Gastroesophageal sphincter (tissue), 4 donors: ENCODE measurements around the gene ZFAND4. TPM values are rescaled to one million over a fixed set of nuclear protein-coding genes. Genes with fewer than 3 reads are reported as not detected.
"Not testable (repeated sequence)": the region's sequence is repeated elsewhere in the genome, so short reads cannot be mapped to it uniquely, and the experiment has no call there.

Experiments used
- ATAC-seq: fragments of 150-250 bp; one replicate; pipeline ENCODE4 v1.9.1; 2016; ENCODE audit warnings: mild to moderate bottlenecking, moderate library complexity
- H3K27ac ChIP-seq, 4 donors: fragments of 200-600 bp; sonication (generic) in 3 of 4; 1 replicate in 3 of 4; 2 replicates in 1 of 4; pipeline ENCODE4 v1.5.1; 2016 to 2019
- H3K27me3 ChIP-seq: fragments of 200-600 bp; sonication (generic); one replicate; pipeline ENCODE4 v1.5.1; 2019
- H3K36me3 ChIP-seq, 2 donors: fragments of 200-600 bp; sonication (generic); one replicate each; pipeline ENCODE4 v1.5.1; 2019; ENCODE audit warnings: control low read depth in 1 of 2
- H3K4me1 ChIP-seq, 3 donors: fragments of 200-600 bp; sonication (generic); 1 replicate in 2 of 3; 2 replicates in 1 of 3; pipeline ENCODE4 v1.5.1; 2016 to 2019; ENCODE audit warnings: control low read depth in 2 of 3
- H3K4me3 ChIP-seq, 2 donors: fragments of 200-600 bp; sonication (generic); one replicate each; pipeline ENCODE4 v1.5.1; 2019; ENCODE audit warnings: mild to moderate bottlenecking in 1 of 2, moderate library complexity in 1 of 2
- H3K9me3 ChIP-seq, 3 donors: fragments of 200-600 bp; sonication (generic); one replicate each; pipeline ENCODE4 v1.5.1; 2017 to 2019; ENCODE audit warnings: control low read depth in 2 of 3
- EP300 ChIP-seq: sonication (generic); formaldehyde crosslinking; IDR thresholded peaks from one replicate; pipeline ENCODE4 v1.6.1; 2017; ENCODE audit warnings: antibody characterized with exemption, mild to moderate bottlenecking
- POLR2A ChIP-seq, 2 donors: fragments of 450-650 bp; IDR thresholded peaks; one replicate each; pipeline ENCODE4 v1.6.1; 2017; ENCODE audit warnings: antibody characterized with exemption in 2 of 2, mild to moderate bottlenecking in 2 of 2, moderate library complexity in 1 of 2
- POLR2AphosphoS5 ChIP-seq: sonication (generic); formaldehyde crosslinking; IDR thresholded peaks from one replicate; pipeline ENCODE4 v1.6.1; 2017; ENCODE audit warnings: antibody characterized with exemption
- WGBS, 2 donors: methylation state at CpG; one replicate each; pipeline ENCODE4 v1.1.5; 2018; ENCODE audit warnings: low coverage in 1 of 2; 5-methylcytosine and 5-hydroxymethylcytosine counted together
- total RNA-seq, 4 donors: library from RNA; depleted of rRNA; stranded (reverse); fragments of >200 nt; gene quantifications; one replicate each; pipeline ENCODE4 v1.1.0, GENCODE V29; 2016
- TF ChIP-seq, protein P1 (sequence below), 4 experiments: fragments of 200-600 bp in 2 of 4; fragments of 450-650 bp in 2 of 4; sonication (generic) in 1 of 4; IDR thresholded peaks; one replicate each; pipeline ENCODE4 v1.5.1; 2017 to 2019; ENCODE audit warnings: antibody characterized with exemption in 4 of 4, mild to moderate bottlenecking in 2 of 4, moderate library complexity in 2 of 4

ZFAND4 gene
- total RNA-seq, 4 donors from 2014 or later = 13.7 to 20.0 (median 16.1) TPM

GRCh38 chr10:45581582-45582385 lies 90.8 kb downstream of the ZFAND4 start:
- H3K36me3 ChIP-seq = no peaks in the 10 kb centered on the region
- H3K9me3 ChIP-seq = no peaks in the 10 kb centered on the region
- 64 to 78% methylated on average over 2 to 3 of the region's 3 CpGs for WGBS, 2 donors
- ATAC-seq = no peak
- no peak overlapping the region for H3K4me3 ChIP-seq
- peaks cover 0 to 20% (median 0%) of the 10 kb centered on the region in 3 donors for H3K4me1 ChIP-seq
- no peaks in the 10 kb centered on the region for H3K27me3 ChIP-seq
- no peak overlapping the region for H3K27ac ChIP-seq
- TF ChIP-seq POLR2AphosphoS5 (no peak), POLR2A (IDR thresholded peaks at IDR 0.05) (no peak), EP300 (no peak)
- TF ChIP-seq, protein P1, sequence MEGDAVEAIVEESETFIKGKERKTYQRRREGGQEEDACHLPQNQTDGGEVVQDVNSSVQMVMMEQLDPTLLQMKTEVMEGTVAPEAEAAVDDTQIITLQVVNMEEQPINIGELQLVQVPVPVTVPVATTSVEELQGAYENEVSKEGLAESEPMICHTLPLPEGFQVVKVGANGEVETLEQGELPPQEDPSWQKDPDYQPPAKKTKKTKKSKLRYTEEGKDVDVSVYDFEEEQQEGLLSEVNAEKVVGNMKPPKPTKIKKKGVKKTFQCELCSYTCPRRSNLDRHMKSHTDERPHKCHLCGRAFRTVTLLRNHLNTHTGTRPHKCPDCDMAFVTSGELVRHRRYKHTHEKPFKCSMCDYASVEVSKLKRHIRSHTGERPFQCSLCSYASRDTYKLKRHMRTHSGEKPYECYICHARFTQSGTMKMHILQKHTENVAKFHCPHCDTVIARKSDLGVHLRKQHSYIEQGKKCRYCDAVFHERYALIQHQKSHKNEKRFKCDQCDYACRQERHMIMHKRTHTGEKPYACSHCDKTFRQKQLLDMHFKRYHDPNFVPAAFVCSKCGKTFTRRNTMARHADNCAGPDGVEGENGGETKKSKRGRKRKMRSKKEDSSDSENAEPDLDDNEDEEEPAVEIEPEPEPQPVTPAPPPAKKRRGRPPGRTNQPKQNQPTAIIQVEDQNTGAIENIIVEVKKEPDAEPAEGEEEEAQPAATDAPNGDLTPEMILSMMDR (IDR thresholded peaks at IDR 0.05) = no peak

- no peak for TF ChIP-seq EP300
- no peak for TF ChIP-seq POLR2A (IDR thresholded peaks at IDR 0.05)
- TF ChIP-seq POLR2AphosphoS5 = no peak
- no peak for ATAC-seq
- no peak overlapping the region for H3K4me3 ChIP-seq
- H3K27me3 ChIP-seq = no peaks in the 10 kb centered on the region
- H3K27ac ChIP-seq = no peak overlapping the region
- no peaks in the 10 kb centered on the region for H3K36me3 ChIP-seq
- H3K9me3 ChIP-seq = no peaks in the 10 kb centered on the region
- H3K4me1 ChIP-seq = peaks cover 0 to 20% (median 0%) of the 10 kb centered on the region in 3 donors
These were observed 91.4 kb downstream of the ZFAND4 start for GRCh38 chr10:45581216-45581549.

DNA sequence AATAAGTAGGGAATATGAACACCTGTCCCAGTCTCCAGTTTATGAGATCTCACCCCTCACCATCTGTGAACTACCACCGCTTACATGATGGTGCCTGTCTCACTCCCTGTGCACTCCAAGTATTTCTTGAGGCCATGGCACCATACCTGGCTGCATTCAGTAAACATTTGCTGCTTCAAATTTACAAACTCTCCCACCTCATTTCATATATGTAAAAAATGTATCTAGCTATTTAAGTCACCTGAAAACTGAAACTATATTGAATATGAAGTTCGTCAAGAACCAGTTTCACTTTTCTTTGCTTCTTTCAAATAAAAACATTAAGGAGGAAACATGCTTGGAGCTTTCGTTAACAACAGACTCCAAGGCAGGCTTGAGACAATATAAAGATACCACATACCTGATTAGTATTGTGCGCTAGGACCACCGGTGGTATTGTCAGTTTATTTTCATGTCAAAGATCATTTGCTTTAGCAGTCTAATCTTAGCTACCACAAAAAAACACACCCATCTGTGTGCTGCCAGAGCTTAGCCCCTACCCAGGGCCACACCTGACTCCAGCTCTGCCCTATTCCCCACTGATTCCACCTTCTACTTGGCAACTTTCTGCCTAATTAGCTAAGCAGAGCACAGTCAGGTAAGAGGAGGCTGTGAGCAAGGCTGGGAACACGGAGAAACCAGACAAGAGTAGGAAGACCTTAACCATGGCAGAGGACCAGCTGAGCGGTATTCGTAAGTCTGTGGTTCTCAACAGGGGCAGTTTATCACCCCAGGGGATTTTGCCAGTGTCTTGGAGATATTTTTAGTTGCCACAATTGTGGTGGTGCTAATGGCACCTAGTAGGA lies 92.0 kb downstream of the ZFAND4 start:
- ATAC-seq = no peak
- Histone ChIP-seq H3K4me3 (peak overlapping the region in 1 of 2 donors; percentile 14), H3K36me3 (no peaks in the 10 kb centered on the region), H3K27ac (no peak overlapping the region), H3K4me1 (peaks cover 0 to 20% (median 0%) of the 10 kb centered on the region in 3 donors), H3K27me3 (no peaks in the 10 kb centered on the region), H3K9me3 (no peaks in the 10 kb centered on the region)
- 61 to 65% methylated on average over 5 to 6 of the region's 8 CpGs for WGBS, 2 donors
- TF ChIP-seq EP300 (no peak), POLR2A (IDR thresholded peaks at IDR 0.05) (no peak), POLR2AphosphoS5 (no peak)
- TF ChIP-seq, protein P1 (IDR thresholded peaks at IDR 0.05) = no peak

DNA sequence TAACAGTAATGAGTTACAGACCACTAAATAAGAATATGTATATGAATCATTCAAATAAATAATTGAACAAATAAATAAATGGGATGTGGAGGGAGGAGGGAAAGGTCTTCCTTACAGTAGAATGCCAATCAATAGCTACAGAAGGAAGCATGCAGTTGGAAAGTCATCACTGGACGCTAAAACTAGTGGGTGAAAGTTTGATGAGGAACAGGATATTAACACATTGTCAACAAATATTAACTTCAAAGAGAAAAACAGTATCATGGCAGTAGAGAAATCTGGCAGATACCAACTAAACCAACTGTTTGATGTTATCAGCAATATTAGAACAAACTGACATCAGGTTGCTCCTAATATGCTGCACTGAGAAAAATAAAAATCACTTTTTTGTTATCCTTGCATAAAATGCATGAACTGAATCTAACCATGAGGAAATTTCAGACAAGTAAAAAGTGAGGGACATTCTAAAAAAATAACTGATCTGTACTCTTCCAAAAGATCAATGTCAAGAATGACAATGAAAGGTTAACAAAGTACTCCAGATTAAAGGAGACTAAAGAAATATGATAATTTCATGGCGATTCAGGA lies 94.1 kb downstream of the ZFAND4 start:
- peaks cover 0 to 20% (median 0%) of the 10 kb centered on the region in 3 donors for H3K4me1 ChIP-seq
- H3K36me3 ChIP-seq = no peaks in the 10 kb centered on the region
- no peaks in the 10 kb centered on the region for H3K27me3 ChIP-seq
- H3K4me3 ChIP-seq = no peak overlapping the region
- no peak for TF ChIP-seq EP300
- no peak for TF ChIP-seq POLR2A (IDR thresholded peaks at IDR 0.05)
- TF ChIP-seq, protein P1 (IDR thresholded peaks at IDR 0.05) = no peak
- no peak for TF ChIP-seq POLR2AphosphoS5
- no peaks in the 10 kb centered on the region for H3K9me3 ChIP-seq
- WGBS, 2 donors = 72 to 83% methylated on average over 2 of the region's 2 CpGs
- no peak for ATAC-seq
- no peak overlapping the region for H3K27ac ChIP-seq

DNA sequence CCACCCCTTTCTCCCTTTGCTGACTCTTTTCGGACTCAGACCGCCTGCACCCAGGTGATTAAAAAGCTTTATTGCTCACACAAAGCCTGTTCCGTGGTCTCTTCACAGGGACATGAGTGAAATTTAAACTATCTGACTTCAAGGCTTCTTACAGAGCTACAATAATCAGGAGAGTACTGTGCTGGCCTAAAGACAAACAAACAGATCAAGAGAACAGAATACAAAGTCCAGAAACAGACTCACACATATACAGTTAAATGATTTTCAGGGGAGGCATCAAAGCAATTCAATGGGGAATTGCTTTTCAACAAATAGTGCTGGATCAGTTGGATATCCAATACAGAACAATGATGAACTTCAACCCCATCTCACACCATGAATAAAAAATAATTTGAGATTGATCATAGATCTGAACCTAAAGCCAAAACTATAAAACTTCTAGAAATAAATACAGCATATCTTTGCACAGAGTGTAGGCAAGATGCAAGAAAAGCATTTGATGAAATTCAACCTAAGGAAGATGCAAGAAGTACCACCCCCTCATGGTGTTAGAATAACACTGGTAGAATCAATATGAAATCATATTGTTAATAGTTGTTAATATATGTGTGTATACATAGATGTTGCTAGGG lies 96.5 kb downstream of the ZFAND4 start:
- H3K4me1 ChIP-seq = peaks cover 0 to 10% (median 0%) of the 10 kb centered on the region in 3 donors
- no peak overlapping the region for H3K4me3 ChIP-seq
- no peaks in the 10 kb centered on the region for H3K9me3 ChIP-seq
- TF ChIP-seq POLR2A (IDR thresholded peaks at IDR 0.05) (no peak), POLR2AphosphoS5 (no peak)
- no peak overlapping the region for H3K27ac ChIP-seq
- 92% methylated on average over 2 of the region's 3 CpGs; no CpG with 5 or more reads in 1 of the 2 donors for WGBS, 2 donors
- no peaks in the 10 kb centered on the region for H3K36me3 ChIP-seq
- H3K27me3 ChIP-seq = no peaks in the 10 kb centered on the region
- ATAC-seq = no peak

GRCh38 chr10:45575032-45575761 lies 97.4 kb downstream of the ZFAND4 start:
- not testable (repeated sequence) for H3K9me3 ChIP-seq, H3K27ac ChIP-seq, H3K4me3 ChIP-seq, ATAC-seq, H3K4me1 ChIP-seq, H3K27me3 ChIP-seq, H3K36me3 ChIP-seq
- WGBS, 2 donors = 70 to 80% methylated on average over 3 to 11 of the region's 11 CpGs
